Brain microvascular endothelial cell (primary cell): ENCODE results near the gene ZNF260.

Experiments used
- DNase-seq: peaks from one replicate; pipeline ENCODE4 v3.0.0-alpha.2; 2020
- H3K27ac ChIP-seq: fragments of 250-450 bp; sonication (Bioruptor Pico); 2 replicates; pipeline ENCODE4 v1.5.1; 2020; ENCODE audit warnings: mild to moderate bottlenecking, moderate library complexity
- H3K27me3 ChIP-seq: fragments of 250-450 bp; sonication (Bioruptor Pico); replicated peaks from 2 replicates; pipeline ENCODE4 v1.5.1; 2020; ENCODE audit warnings: mild to moderate bottlenecking
- H3K36me3 ChIP-seq: fragments of 250-450 bp; sonication (Bioruptor Pico); replicated peaks from 2 replicates; pipeline ENCODE4 v1.5.1; 2020; ENCODE audit warnings: mild to moderate bottlenecking
- H3K4me3 ChIP-seq: 2 replicates; pipeline ENCODE4 v1.5.1; 2011; ENCODE audit warnings: low read depth, mild to moderate bottlenecking, control low read depth, low read length, moderate library complexity
- in situ Hi-C: cut with HindIII; loops from 2 replicates; pipeline ENCODE4 v1.10.0; 2017; ENCODE audit warnings: low sequenced_read_pairs, low pct_ligation_motif_present
- TF ChIP-seq, protein P1 (sequence below): IDR thresholded peaks from 2 replicates; pipeline ENCODE4 v1.5.1; 2011; ENCODE audit warnings: low read depth, mild to moderate bottlenecking, moderate library complexity, low read length, control low read depth, inconsistent platforms; ENCODE audit errors: missing control alignments

ZNF260 gene

DNA sequence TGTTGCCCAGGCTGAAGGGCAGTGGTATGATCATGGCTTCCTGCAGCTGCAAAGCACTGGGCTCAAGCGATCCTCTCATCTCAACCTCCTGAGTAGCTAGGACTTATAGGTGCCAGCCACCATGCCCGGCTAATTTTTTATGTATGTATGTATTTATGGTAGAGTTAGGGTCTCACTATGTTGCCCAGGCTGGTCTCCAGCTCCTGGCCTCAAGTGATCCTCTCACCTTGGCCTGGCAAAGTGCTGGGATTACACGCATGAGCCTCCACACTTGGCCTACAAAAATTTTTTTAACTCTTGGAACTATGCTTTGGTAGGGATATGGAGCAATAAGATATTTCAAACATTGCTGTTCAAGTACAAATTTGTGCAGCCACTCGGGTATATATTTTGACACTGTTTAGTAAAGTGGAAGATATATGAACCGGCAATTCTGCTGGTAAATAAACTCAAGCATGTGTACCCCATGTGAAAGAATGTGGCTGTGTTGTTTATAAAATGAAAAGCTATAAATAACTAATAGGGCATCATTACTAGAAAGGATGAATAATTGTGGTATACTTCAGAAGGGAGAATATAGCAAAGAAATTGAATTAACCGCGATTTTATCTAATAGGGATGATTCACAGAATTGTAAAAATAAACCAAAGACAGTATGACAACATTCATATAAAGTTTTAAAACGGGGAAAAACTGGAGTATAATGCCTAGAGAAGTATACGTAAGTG is 39.8 kb downstream of the ZNF260 start:
- Histone ChIP-seq H3K27ac (no peak overlapping the region), H3K27me3 (no peaks in the 10 kb centered on the region), H3K36me3 (no peaks in the 10 kb centered on the region), H3K4me3 (peak overlapping the region; percentile 89)
- no peak for DNase-seq
- in situ Hi-C loops, result no loop called here
- TF ChIP-seq, protein P1, sequence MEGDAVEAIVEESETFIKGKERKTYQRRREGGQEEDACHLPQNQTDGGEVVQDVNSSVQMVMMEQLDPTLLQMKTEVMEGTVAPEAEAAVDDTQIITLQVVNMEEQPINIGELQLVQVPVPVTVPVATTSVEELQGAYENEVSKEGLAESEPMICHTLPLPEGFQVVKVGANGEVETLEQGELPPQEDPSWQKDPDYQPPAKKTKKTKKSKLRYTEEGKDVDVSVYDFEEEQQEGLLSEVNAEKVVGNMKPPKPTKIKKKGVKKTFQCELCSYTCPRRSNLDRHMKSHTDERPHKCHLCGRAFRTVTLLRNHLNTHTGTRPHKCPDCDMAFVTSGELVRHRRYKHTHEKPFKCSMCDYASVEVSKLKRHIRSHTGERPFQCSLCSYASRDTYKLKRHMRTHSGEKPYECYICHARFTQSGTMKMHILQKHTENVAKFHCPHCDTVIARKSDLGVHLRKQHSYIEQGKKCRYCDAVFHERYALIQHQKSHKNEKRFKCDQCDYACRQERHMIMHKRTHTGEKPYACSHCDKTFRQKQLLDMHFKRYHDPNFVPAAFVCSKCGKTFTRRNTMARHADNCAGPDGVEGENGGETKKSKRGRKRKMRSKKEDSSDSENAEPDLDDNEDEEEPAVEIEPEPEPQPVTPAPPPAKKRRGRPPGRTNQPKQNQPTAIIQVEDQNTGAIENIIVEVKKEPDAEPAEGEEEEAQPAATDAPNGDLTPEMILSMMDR, result no peak

DNA sequence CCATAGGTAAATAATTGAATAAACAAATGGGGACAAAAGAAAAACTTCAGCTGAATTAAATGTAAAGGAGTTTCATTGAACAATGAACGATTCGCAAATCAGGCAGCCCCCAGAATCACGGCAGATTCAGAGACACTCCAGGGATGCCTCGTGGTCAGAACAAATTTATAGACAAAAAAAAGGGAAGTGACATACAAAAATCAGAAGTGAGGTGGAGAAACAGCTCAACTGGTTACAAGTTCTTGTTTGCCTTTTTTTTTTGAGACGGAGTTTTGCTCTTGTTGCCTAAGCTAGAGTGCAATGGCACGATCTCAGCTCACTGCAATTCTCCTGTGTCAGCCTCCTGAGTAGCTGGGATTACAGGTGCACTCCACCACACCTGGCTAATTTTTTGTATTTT is 44.4 kb downstream of the ZNF260 start:
- DNase-seq, result no peak
- in situ Hi-C loops, result no loop called here
- Histone ChIP-seq H3K27me3 (no peaks in the 10 kb centered on the region), H3K36me3 (no peaks in the 10 kb centered on the region), H3K4me3 (no peak overlapping the region), H3K27ac (no peak overlapping the region)
- TF ChIP-seq, protein P1, result no peak

DNA sequence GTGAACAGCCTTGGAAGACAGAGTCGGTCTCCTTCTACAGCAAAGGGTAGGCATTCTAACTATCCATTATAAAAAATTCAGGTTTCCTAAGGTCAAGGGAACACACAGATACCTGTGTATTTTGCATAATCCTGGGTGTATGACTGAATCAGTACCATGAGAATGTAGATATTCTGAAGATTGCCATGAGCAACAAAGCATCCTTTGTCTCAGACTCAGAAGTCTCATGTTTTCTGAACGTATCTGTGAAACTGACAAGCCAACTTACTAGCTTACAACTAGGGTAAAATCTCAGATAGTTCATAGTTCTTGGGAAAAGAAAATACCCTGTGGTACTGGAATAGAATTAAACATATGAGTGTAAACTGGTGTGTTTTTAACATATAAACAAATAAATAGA is 45.2 kb downstream of the ZNF260 start:
- in situ Hi-C loops, result no loop called here
- H3K27me3 ChIP-seq, result no peaks in the 10 kb centered on the region
- H3K27ac ChIP-seq, result no peak overlapping the region
- H3K4me3 ChIP-seq, result no peak overlapping the region
- TF ChIP-seq, protein P1, result no peak
- no peak for DNase-seq
- no peaks in the 10 kb centered on the region for H3K36me3 ChIP-seq
